ENCODE results near the gene C2CD4B.

The C2CD4B gene

GRCh38 chr15:62147551-62147950 is 17.5 kb downstream of the C2CD4B start:
- DNase-seq = no peak

DNA sequence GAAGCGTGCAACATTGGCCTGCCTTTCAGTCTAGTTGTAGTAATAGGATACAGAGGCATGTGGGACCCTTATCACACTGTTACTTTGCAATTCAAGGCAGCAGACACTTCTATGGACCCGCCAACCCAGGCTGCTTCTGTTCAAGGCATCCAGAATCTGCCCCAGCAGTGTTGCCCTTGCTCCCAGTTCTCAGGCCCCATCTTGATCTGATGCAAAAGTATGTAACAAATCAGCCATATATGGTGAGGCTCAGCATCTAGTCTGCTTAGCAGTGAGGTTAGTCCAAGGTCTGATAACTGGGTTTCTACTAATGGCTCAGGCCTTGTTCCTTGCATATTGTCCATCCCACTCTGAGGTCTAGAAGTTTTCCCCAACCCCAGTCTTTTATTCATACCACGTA is 17.9 kb downstream of the C2CD4B start:
- no peak for DNase-seq

GRCh38 chr15:62145015-62145735 is 19.9 kb downstream of the C2CD4B start:
- no peak for DNase-seq

DNA sequence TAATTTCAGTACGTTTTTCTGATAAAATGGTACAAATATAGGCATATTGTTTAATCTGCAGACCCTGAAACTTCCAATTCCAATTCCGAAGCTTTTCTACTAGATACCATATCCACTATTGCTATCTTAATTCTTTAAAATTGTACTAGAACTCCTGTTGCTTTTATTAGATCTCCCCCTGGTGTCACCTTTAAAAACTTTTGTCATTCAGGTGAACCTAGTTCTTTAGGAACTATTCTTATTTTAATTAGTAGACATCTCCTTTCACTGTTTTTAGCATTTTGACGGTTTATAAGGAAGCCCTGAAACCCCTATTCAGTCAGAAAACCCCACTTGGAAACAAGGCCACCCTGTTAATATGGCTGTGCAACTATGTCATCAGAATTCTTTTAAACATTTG is 22.3 kb downstream of the C2CD4B start:
- no peak for DNase-seq

DNA sequence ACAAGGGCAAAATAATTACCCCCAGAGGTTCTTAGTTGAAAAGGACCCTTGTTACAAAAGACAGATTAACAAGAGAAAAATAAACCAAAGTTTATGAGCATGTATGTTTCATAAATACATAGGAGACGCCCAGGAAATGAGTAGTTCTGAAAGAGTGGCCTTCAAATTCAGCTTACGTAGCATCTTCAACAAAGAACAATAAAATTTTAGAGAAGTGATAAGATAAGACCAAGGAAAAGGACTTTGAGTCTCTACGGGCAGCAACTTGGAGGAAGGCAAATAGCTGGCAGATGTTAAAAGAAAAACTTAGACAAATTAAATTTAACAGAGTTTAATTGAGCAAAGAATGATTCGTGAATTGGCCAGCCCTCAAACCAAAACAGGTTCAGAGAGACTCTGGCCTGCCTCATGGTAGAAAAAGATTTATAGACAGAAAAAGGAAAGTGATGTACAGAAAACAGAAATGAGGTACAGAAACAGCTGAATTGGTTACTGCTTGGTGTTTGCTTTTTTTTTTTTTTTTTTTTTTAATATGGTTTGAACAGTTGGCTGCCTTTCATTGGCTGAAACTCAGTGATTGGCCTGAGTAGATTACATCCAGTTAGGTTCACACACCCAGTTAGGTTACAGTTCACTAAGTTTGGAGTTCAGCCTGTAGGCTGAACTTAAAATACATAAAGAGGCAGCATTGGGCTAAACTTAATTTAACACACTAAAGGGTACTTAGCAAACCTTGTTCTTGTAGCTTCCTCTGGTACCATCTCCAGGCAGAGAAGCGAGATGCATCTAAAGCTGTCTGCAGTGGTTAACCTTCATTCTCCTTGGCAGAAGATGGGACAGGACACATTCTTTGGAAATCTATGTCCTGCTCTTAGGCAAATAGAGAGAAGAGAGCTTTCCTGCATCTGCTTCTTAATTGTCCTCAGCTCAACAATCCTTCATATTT is 23.2 kb downstream of the C2CD4B start:
- no peak for DNase-seq

- no peak for DNase-seq
These were observed 23.9 kb downstream of the C2CD4B start for GRCh38 chr15:62141200-62141599.

DNA sequence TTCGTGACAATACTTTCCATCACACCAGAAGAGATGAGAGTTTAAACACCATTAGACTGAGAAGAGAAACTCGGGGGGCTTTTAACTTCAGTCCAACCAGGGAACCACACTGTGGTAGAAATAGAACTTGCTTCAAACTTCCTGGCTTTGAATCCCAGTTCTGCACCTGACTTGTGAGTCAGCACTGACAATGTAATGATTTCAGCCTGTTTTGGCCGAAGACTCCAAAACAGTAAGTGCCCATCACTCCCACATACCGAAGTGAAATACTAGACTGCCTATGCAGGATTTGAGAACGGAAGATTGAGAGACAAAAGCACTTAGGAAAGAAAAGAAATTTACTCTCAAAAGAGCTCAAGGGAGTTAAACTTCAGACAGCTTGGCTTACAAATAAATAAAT is 27.0 kb downstream of the C2CD4B start:
- no peak for DNase-seq

DNA sequence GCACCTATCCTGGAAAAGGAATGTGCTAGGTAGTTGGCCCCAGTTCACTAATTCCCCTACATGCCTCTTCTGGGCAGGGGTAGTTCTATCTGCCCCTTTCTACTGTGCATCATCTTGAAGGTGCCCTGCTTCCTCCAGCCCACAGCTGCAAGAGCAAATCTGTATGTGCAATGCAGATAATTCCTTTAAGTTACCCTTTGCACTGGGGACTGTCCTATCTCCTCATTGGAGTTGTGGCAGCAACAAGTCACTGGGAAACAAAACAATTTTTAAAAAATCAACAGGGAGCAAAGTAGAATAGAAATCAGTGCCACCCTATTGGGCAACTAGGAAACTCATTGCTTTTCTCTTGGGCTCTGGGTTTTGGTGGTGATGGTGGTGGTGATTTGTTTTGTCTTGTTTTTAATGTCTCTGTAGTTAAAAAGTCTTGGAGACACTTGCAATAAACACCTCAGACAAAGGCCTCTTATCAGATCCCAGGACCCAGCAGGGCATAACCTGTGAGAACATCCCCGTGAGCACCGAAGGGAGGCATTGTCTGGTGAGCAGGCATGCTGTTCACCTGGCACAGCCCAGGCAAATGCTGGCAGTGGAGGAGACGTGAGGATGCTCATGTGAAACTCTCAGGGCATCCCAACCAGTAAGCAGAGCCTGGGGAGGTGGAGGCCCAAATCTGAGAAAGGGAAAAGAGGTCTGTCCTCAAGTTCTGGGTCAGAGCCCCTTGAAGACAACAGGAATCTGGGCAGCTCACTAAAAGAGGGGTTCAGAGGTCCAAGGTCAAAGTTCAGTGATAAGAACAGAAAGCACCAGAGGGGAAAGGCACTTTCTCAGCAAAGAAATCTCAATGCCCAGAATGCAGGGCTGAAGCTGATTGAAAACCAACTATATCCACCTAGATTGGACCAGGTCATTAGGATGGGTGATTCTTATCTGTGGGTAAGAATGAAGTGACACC is 27.9 kb downstream of the C2CD4B start:
- DNase-seq = no peak

GRCh38 chr15:62135532-62136134 is 29.5 kb downstream of the C2CD4B start:
- DNase-seq = no peak

- no peak for DNase-seq
These were observed 31.9 kb downstream of the C2CD4B start for GRCh38 chr15:62133141-62133540.

DNA sequence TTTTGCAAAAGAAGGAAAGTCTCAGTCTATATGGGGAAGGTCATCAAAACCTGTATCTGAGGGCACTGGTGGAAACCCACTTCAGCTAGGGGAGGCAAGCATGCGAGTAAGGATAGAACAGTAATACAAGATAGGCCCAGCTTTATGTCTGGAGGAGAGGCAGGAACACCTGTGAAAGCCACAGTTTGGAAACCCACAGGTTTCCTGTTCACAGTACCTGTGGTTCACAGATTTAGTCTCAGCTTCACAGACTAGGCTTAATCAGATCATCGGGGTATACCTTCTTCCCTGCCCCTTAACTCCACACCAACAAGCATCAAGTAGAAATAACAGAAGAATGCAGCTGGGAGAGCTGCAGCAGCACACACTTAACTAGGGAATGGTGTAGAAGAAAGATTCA is 36.2 kb downstream of the C2CD4B start:
- DNase-seq = no peak

DNA sequence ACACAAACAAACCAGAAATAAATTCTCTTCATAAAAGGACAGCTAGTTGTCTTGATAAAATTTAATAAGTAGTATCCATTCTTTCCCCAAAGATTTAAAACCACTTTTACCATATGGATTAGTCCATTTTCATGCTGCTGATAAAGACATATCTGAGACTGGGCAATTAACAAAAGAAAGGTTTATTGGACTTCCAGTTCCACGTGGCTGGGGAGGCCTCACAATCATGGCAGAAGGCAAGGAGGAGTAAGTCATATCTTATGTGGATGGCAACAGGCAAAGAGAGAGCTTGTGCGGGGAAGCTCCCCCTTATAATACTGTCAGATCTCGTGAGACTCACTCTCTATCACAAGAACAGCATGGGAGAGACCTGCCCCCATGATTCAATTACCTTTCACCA is 38.7 kb downstream of the C2CD4B start:
- no peak for DNase-seq

GRCh38 chr15:62125773-62126172 is 39.3 kb downstream of the C2CD4B start:
- peak; percentile 95 to 97 for DNase-seq

GRCh38 chr15:62124973-62125303 is 40.1 kb downstream of the C2CD4B start:
- DNase-seq = peak in 1 of 2 experiments; percentile 2

GRCh38 chr15:62124176-62124972 is 40.7 kb downstream of the C2CD4B start:
- DNase-seq = no peak

- no peak for DNase-seq
These were observed 42.8 kb downstream of the C2CD4B start for GRCh38 chr15:62122249-62122648.

DNA sequence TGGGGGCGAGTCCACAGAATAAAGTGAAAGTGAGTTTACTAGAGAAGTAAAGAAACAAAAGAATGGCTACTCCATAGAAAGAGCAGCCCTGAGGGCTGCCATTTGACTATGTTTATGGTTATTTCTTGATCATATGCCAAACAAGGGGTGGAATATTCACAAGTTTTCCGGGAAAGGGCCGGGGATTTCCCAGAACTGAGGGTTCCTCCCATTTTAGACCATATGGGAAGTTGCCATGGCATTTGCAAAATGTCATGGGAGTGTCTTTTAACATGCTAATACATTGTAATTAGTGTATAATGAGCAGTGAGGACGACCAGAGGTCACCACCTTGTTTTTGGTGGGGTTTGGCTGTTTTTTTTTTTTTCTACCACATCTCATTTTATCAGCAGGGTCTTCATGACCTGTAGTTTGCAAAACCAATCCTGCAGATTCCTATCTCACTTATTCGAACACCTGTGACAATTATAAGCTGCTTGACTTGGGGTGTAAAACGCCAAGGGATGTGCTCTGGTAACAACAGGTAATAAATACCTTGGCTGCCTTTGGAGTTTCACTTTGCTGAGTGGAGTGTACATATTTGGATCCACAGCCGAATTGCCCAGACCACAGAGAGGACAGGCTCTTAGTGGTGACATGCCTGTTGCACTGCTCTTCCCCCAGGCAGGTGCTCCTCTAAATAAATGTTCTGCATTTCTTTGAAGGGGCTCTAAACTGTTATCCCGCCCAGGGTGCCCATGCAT is 43.6 kb downstream of the C2CD4B start:
- no peak for DNase-seq

GRCh38 chr15:62120776-62121175 is 44.3 kb downstream of the C2CD4B start:
- no peak for DNase-seq

GRCh38 chr15:62119874-62120273 is 45.2 kb downstream of the C2CD4B start:
- no peak for DNase-seq

DNA sequence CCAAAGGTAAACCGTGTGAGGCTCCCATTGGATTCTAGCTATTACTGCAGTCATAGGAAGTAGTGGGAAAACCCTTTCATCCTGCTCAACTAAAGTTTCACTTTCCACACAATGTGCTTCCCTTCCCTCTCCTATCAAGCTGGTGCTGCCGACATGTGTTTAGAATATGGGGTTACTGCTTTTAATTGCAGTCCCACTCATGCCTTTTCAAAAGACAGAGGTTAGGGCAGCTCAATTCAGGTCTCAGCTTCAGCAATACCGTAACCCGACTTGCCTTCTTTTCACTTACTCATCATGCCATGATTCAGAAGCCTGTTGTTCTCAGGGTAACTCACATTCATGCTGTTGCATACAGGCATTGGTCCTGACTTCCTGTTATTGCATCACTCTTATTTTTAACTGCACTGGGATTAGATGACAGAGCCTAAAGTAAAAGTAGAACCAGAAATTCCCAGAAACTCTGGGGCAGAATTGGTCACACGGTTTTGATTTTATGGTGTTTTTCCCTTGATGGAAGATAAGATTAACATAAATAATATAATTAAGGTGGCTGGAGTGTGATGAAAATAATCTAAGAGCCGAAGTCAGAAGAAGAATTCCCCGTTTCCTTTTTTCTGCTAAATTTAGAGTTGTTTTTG is 45.7 kb downstream of the C2CD4B start:
- DNase-seq = peak in 1 of 2 experiments; percentile 6

All from NCI-H524 (cell line).